Esophagus muscularis mucosa (tissue), 4 donors: ENCODE measurements around the gene C12orf42. TPM values are rescaled to one million over a fixed set of nuclear protein-coding genes. Genes with fewer than 3 reads are reported as not detected.
"Not testable (repeated sequence)": the region's sequence is repeated elsewhere in the genome, so short reads cannot be mapped to it uniquely, and the experiment has no call there.

Source experiments
- DNase-seq: peaks from one replicate; pipeline ENCODE4 v3.0.0-alpha.2; 2017; ENCODE audit errors: extremely low spot score
- H3K27ac ChIP-seq, 4 donors: fragments of 200-600 bp; sonication (generic); replicated peaks in 1 of 4; 1 replicate in 3 of 4; 2 replicates in 1 of 4; pipeline ENCODE4 v1.5.1; 2016 to 2019; ENCODE audit warnings: mild to moderate bottlenecking in 1 of 4
- H3K27me3 ChIP-seq, 4 donors: fragments of 200-600 bp; sonication (generic); one replicate each; pipeline versions ENCODE4 v1.5.1 to v1.6.0; 2016 to 2019
- H3K36me3 ChIP-seq, 4 donors: fragments of 200-600 bp; sonication (generic); one replicate each; pipeline ENCODE4 v1.5.1; 2016 to 2019
- H3K4me1 ChIP-seq, 4 donors: fragments of 200-600 bp; sonication (generic); one replicate each; pipeline ENCODE4 v1.5.1; 2016 to 2019
- H3K4me3 ChIP-seq, 4 donors: fragments of 200-600 bp; sonication (generic); 1 replicate in 2 of 4; 2 replicates in 2 of 4; pipeline ENCODE4 v1.5.1; 2016 to 2019; ENCODE audit warnings: mild to moderate bottlenecking in 4 of 4, moderate library complexity in 1 of 4
- H3K9me3 ChIP-seq, 4 donors: fragments of 200-600 bp; sonication (generic); 1 replicate in 3 of 4; 2 replicates in 1 of 4; pipeline ENCODE4 v1.5.1; 2016 to 2019
- EP300 ChIP-seq: sonication (generic); formaldehyde crosslinking; IDR thresholded peaks from one replicate; pipeline ENCODE4 v1.6.1; 2017; ENCODE audit warnings: antibody characterized with exemption
- POLR2A ChIP-seq: fragments of 450-650 bp; IDR thresholded peaks from one replicate; pipeline ENCODE4 v1.6.1; 2017; ENCODE audit warnings: antibody characterized with exemption, moderate library complexity, mild to moderate bottlenecking, low read depth
- POLR2AphosphoS5 ChIP-seq, 2 donors: sonication (generic); formaldehyde crosslinking; IDR thresholded peaks; one replicate each; pipeline ENCODE4 v1.6.1; 2017; ENCODE audit warnings: antibody characterized with exemption in 2 of 2
- WGBS: methylation state at CpG from one replicate; pipeline ENCODE4 v1.1.5; 2018; 5-methylcytosine and 5-hydroxymethylcytosine counted together
- intact Hi-C: fragments of 100-400 bp; cut with DNase I; formaldehyde crosslinking; loops from one replicate; pipeline ENCODE4 v1.15.1; 2023
- total RNA-seq, 4 donors: library from RNA; depleted of rRNA; stranded (reverse); fragments of >200 nt; gene quantifications; one replicate each; pipeline versions ENCODE4 v1.1.0 to v1.2.1, GENCODE V29; 2016
- TF ChIP-seq, protein P1 (sequence below), 3 experiments: fragments of 200-600 bp in 2 of 3; fragments of 450-650 bp in 1 of 3; sonication (generic) in 2 of 3; IDR thresholded peaks; one replicate each; pipeline ENCODE4 v1.5.1; 2017 to 2019; ENCODE audit warnings: antibody characterized with exemption in 3 of 3, mild to moderate bottlenecking in 2 of 3, moderate library complexity in 1 of 3

Gene C12orf42
- total RNA-seq, 4 donors from 2014 or later, result not detected

DNA sequence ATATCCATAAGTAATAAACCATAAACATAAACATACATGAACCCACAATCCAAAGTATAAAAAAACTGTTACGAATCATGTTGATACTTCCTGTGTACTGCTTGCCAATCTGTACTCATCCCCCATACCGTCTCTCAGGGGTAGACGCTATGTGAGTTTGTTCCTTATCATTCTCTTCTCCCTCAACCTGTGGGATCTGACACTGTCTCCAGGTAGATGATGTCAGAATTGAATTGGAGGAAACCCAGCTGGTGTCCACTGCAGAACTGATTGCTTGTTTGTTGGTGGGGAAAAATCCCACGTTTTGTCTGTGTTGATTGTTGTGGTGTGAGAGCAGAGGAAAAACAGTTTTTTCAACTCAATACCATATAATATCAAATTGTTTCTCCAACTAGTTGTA, 50.8 kb downstream of the C12orf42 start:
- no peak overlapping the region for H3K27ac ChIP-seq
- H3K4me1 ChIP-seq, result no peaks in the 10 kb centered on the region
- H3K36me3 ChIP-seq, result no peaks in the 10 kb centered on the region
- 24% methylated on average over 4 of the region's 4 CpGs for WGBS
- no peaks in the 10 kb centered on the region for H3K9me3 ChIP-seq
- no peaks in the 10 kb centered on the region for H3K27me3 ChIP-seq
- no peak for DNase-seq
- intact Hi-C loops, result no loop called here
- no peak for TF ChIP-seq POLR2AphosphoS5 (IDR thresholded peaks at IDR 0.05)
- TF ChIP-seq, protein P1, sequence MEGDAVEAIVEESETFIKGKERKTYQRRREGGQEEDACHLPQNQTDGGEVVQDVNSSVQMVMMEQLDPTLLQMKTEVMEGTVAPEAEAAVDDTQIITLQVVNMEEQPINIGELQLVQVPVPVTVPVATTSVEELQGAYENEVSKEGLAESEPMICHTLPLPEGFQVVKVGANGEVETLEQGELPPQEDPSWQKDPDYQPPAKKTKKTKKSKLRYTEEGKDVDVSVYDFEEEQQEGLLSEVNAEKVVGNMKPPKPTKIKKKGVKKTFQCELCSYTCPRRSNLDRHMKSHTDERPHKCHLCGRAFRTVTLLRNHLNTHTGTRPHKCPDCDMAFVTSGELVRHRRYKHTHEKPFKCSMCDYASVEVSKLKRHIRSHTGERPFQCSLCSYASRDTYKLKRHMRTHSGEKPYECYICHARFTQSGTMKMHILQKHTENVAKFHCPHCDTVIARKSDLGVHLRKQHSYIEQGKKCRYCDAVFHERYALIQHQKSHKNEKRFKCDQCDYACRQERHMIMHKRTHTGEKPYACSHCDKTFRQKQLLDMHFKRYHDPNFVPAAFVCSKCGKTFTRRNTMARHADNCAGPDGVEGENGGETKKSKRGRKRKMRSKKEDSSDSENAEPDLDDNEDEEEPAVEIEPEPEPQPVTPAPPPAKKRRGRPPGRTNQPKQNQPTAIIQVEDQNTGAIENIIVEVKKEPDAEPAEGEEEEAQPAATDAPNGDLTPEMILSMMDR (IDR thresholded peaks at IDR 0.05), result no peak
- no peak for TF ChIP-seq POLR2A
- no peak for TF ChIP-seq EP300
- no peak overlapping the region for H3K4me3 ChIP-seq

DNA sequence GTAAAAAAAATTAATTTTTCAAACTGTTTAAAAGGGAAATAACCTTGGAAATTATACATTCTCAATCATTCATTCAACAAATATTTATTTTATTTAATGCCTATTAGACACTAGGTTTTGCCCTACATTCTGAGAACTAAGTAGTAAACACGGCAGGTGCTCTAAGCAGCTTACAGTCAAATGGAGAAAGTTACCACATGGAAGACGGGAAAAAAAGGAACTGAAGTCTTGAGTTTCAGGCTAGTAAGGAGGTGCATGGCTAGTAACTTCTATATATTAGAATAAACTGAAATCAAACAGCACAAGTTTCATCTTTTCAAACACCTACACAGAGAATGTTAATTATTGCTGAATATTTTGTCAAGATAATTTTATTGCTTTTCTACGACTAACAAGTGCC, 52.9 kb downstream of the C12orf42 start:
- TF ChIP-seq POLR2A (no peak), POLR2AphosphoS5 (IDR thresholded peaks at IDR 0.05) (no peak), EP300 (no peak)
- TF ChIP-seq, protein P1 (IDR thresholded peaks at IDR 0.05), result no peak
- Histone ChIP-seq H3K27me3 (no peaks in the 10 kb centered on the region), H3K4me1 (no peaks in the 10 kb centered on the region), H3K36me3 (no peaks in the 10 kb centered on the region), H3K4me3 (no peak overlapping the region), H3K9me3 (no peaks in the 10 kb centered on the region), H3K27ac (no peak overlapping the region)
- intact Hi-C loops, result no loop called here
- WGBS, result 64% methylated on average over 3 of the region's 3 CpGs
- DNase-seq, result no peak

DNA sequence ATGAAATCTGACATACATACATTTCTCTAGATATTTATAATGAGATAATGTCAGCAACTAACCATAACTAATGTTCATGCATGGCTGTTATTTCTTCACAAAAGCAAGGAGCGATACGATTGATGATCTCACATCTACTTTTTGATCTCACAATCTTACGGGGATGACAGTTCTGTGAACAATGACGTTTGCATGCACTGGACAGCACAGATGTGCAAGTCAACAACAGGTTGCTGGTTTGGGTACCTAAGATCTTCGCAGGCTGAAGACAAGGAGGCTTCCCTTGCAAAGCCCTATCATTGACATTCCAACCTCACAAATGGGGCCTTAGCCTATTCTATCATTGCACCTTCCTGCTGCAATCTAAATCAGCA, 53.6 kb downstream of the C12orf42 start:
- DNase-seq, result no peak
- no peaks in the 10 kb centered on the region for H3K27me3 ChIP-seq
- 68% methylated on average over 5 of the region's 5 CpGs for WGBS
- H3K4me1 ChIP-seq, result no peaks in the 10 kb centered on the region
- intact Hi-C loops, result no loop called here
- H3K9me3 ChIP-seq, result no peaks in the 10 kb centered on the region
- TF ChIP-seq EP300 (no peak), POLR2AphosphoS5 (IDR thresholded peaks at IDR 0.05) (no peak), POLR2A (no peak)
- TF ChIP-seq, protein P1 (IDR thresholded peaks at IDR 0.05), result no peak
- H3K4me3 ChIP-seq, result no peak overlapping the region
- no peaks in the 10 kb centered on the region for H3K36me3 ChIP-seq
- H3K27ac ChIP-seq, result no peak overlapping the region

DNA sequence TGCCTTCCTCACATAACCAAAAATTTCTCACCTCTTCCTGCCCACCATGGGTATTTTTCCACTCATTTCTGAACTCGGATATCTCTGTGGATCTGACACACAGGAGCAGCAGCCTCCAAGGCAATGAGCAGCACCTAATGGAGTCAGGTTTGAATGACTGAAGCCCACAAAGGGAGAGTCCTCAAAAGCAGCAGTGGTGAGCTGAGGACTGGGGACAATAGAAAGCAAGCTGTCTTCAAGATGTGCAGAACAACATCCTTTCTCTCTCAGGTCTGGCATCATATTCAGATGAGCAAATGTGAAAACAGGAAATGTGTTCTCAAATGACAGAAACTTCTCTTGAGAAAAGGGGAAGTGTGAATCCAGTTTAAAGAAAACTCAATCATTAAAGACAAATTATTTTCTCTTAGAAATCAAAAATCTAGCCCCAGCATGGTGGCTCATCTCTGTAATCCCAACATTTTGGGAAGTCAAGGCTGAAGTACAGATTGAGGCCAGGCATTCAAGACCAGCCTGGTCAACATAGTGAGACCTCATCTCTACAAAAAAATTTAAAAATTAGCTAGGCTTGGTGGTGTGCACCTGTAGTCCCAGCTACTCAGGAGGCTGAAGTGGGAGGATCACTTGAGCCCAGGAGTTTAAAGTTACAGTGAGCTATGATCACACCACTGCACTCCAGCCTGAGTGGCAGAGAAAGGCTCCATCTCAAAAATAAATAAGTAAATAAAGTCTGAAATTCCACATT, 54.2 kb downstream of the C12orf42 start:
- intact Hi-C loops, result no loop called here
- Histone ChIP-seq H3K27ac (no peak overlapping the region), H3K36me3 (no peaks in the 10 kb centered on the region), H3K4me1 (no peaks in the 10 kb centered on the region), H3K27me3 (no peaks in the 10 kb centered on the region), H3K9me3 (no peaks in the 10 kb centered on the region), H3K4me3 (no peak overlapping the region)
- no peak for DNase-seq
- TF ChIP-seq, protein P1 (IDR thresholded peaks at IDR 0.05), result no peak
- no peak for TF ChIP-seq POLR2A
- no peak for TF ChIP-seq EP300
- TF ChIP-seq POLR2AphosphoS5 (IDR thresholded peaks at IDR 0.05), result no peak
- 50% methylated on average over 1 of the region's 1 CpG for WGBS

DNA sequence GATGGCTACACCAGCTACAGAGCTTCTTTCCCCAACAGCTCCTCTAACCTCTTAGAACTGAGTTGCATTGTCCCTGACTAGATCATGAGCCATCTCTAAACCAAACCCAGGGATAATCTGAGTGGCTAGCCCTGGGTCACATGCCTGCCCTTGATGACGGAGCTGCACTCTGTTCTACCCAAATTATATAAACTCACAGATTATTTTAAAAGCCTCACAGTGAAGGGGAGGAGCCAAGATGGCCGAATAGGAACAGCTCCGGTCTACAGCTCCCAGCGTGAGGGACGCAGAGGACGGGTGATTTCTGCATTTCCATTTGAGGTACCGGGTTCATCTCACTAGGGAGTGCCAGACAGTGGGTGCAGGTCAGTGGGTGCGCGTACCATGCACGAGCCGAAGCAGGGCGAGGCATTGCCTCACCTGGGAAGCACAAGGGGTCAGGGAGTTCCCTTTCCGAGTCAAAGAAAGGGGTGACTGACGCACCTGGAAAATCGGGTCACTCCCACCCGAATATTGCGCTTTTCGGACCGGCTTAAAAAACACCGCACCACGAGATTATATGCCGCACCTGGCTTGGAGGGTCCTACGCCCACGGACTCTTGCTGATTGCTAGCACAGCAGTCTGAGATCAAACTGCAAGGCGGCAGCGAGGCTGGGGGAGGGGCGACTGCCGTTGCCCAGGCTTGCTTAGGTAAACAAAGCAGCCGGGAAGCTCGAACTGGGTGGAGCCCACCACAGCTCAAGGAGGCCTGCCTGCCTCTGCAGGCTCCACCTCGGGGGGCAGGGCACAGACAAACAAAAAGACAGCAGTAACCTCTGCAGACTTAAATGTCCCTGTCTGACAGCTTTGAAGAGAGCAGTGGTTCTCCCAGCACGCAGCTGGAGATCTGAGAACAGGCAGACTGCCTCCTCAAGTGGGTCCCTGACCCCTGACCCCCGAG, 61.3 kb downstream of the C12orf42 start:
- H3K27me3 ChIP-seq, intact Hi-C loops, DNase-seq, H3K36me3 ChIP-seq, H3K4me3 ChIP-seq, H3K27ac ChIP-seq, H3K4me1 ChIP-seq: not testable (repeated sequence)
- H3K9me3 ChIP-seq, result peaks cover 0 to 13% (median 2%) of the 10 kb centered on the region in 4 donors
- whole genome bisulfite sequencing, result 85% methylated on average over 21 of the region's 33 CpGs
